ENCODE measurements around the gene EID1. TPM values are rescaled to one million over a fixed set of nuclear protein-coding genes. Genes with fewer than 3 reads are reported as not detected.

Gene EID1
- total RNA-seq = 10 to 100 TPM; 41.0 to 45.3 TPM
- polyA plus RNA-seq (2013, experiment 1 of 2) = 145 TPM
- polyA plus RNA-seq (2013, experiment 2 of 2) = 135 TPM
- 57.5 to 267 (median 143) reads per million in 172 experiments for total RNA-seq

- Histone ChIP-seq H3K4me3 (ENCODE audit: low read length) (peak within 1 kb of the TSS; percentile 92), H3K9me3 (ENCODE audit: control insufficient read depth in 1 of 2, insufficient read depth in 1 of 2, low read length in 2 of 2) (no peaks in the 10 kb centered on the region), H3K27me3 (ENCODE audit: control insufficient read depth in 1 of 2, insufficient read depth in 2 of 2, low read length in 2 of 2) (no peaks in the 10 kb centered on the region), H3K27ac (ENCODE audit: low read depth in 1 of 2, low read length in 2 of 2) (peak within 1 kb of the TSS; percentile 68 to 78), H3K36me3 (ENCODE audit: insufficient read depth, low read length) (no peaks in the 10 kb centered on the region), H3K4me1 (ENCODE audit: insufficient read depth, low read length) (peaks cover 7% of the 10 kb centered on the region)
- H3K4me1 Mint-ChIP-seq (ENCODE audit: low read depth) = peaks cover 23% of the 10 kb centered on the region
- DNase-seq = peak; percentile 84 to 98 (median 90)
- TF ChIP-seq, protein P1, sequence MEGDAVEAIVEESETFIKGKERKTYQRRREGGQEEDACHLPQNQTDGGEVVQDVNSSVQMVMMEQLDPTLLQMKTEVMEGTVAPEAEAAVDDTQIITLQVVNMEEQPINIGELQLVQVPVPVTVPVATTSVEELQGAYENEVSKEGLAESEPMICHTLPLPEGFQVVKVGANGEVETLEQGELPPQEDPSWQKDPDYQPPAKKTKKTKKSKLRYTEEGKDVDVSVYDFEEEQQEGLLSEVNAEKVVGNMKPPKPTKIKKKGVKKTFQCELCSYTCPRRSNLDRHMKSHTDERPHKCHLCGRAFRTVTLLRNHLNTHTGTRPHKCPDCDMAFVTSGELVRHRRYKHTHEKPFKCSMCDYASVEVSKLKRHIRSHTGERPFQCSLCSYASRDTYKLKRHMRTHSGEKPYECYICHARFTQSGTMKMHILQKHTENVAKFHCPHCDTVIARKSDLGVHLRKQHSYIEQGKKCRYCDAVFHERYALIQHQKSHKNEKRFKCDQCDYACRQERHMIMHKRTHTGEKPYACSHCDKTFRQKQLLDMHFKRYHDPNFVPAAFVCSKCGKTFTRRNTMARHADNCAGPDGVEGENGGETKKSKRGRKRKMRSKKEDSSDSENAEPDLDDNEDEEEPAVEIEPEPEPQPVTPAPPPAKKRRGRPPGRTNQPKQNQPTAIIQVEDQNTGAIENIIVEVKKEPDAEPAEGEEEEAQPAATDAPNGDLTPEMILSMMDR (IDR thresholded peaks at IDR 0.05) = no peak
- H3K36me3 Mint-ChIP-seq (ENCODE audit: low read depth) = peaks cover 12% of the 10 kb centered on the region
- peak; percentile 93 for ATAC-seq (ENCODE audit: poor library complexity)
- POLR2A ChIA-PET = interaction anchor here (0.7 to 2.3 kb wide), 22 partner anchors 11 to 1547 kb away, joined by 3 to 46 read pairs (median 4); partner anchors contain the start of genes CEP152, COPS2, DTWD1 and FAM227B
- peaks cover 25% of the 10 kb centered on the region for H3K27me3 Mint-ChIP-seq
- intact Hi-C loops (cut with DNase I, micrococcal nuclease) = loop anchor here (1.0 to 10.0 kb wide), 6 partner anchors 67 to 1807 kb away; partner anchors contain the start of genes CEP152 (in 2 of the 2), SECISBP2L (in 2 of the 2), COPS2 (in 1 of the 2) and DTWD1 (in 1 of the 2)
- CTCF ChIA-PET = interaction anchor here (0.6 to 2.4 kb wide), 4 partner anchors 16 to 543 kb away, joined by 3 to 15 read pairs (median 4); partner anchors contain the start of gene SECISBP2L
- peak within 1 kb of the TSS; percentile 94 for H3K4me3 Mint-ChIP-seq
- H3K9me3 Mint-ChIP-seq = peaks cover 9% of the 10 kb centered on the region
- H3K27ac Mint-ChIP-seq = peak within 1 kb of the TSS; percentile 95
Measured at GRCh38 chr15:48877630-48878595, at the start of gene EID1. Gene EID1 (plus strand): TSS chr15:48878134. CDS start chr15:48878177, 43 bp downstream.

- ChIA-PET POLR2A (no interaction called here), CTCF (no interaction called here)
- no peak overlapping the region for H3K4me3 ChIP-seq (ENCODE audit: low read length)
- intact Hi-C loops (cut with DNase I, micrococcal nuclease) = no loop called here
- no peak for ATAC-seq (ENCODE audit: poor library complexity)
- H3K36me3 ChIP-seq (ENCODE audit: insufficient read depth, low read length) = no peaks in the 10 kb centered on the region
- Mint-ChIP-seq H3K9me3 (peaks cover 6% of the 10 kb centered on the region), H3K36me3 (ENCODE audit: low read depth) (no peaks in the 10 kb centered on the region), H3K27me3 (peaks cover 17% of the 10 kb centered on the region), H3K4me3 (no peak overlapping the region), H3K4me1 (ENCODE audit: low read depth) (no peaks in the 10 kb centered on the region), H3K27ac (no peak overlapping the region)
- DNase-seq = no peak
- H3K9me3 ChIP-seq (ENCODE audit: control insufficient read depth in 1 of 2, insufficient read depth in 1 of 2, low read length in 2 of 2) = peaks cover 0 to 12% of the 10 kb centered on the region in 2 experiments
- TF ChIP-seq, protein P1 (IDR thresholded peaks at IDR 0.05) = no peak
- H3K27me3 ChIP-seq (ENCODE audit: control insufficient read depth in 1 of 2, insufficient read depth in 2 of 2, low read length in 2 of 2) = peaks cover 0 to under 1% of the 10 kb centered on the region in 2 experiments
- H3K27ac ChIP-seq (ENCODE audit: low read depth in 1 of 2, low read length in 2 of 2) = no peak overlapping the region
- no peaks in the 10 kb centered on the region for H3K4me1 ChIP-seq (ENCODE audit: insufficient read depth, low read length)
Measured at GRCh38 chr15:48828471-48828870, 49.5 kb upstream of the EID1 start.

- Mint-ChIP-seq H3K4me3 (no peak overlapping the region), H3K4me1 (ENCODE audit: low read depth) (no peaks in the 10 kb centered on the region), H3K27me3 (peaks cover 20% of the 10 kb centered on the region), H3K9me3 (peaks cover 6% of the 10 kb centered on the region), H3K27ac (no peak overlapping the region), H3K36me3 (ENCODE audit: low read depth) (no peaks in the 10 kb centered on the region)
- ATAC-seq (ENCODE audit: poor library complexity) (no peak), DNase-seq (no peak)
- Histone ChIP-seq H3K36me3 (ENCODE audit: insufficient read depth, low read length) (no peaks in the 10 kb centered on the region), H3K27me3 (ENCODE audit: control insufficient read depth in 1 of 2, insufficient read depth in 2 of 2, low read length in 2 of 2) (peaks cover 0 to 5% of the 10 kb centered on the region in 2 experiments), H3K4me3 (ENCODE audit: low read length) (no peak overlapping the region), H3K4me1 (ENCODE audit: insufficient read depth, low read length) (no peaks in the 10 kb centered on the region), H3K27ac (ENCODE audit: low read depth in 1 of 2, low read length in 2 of 2) (no peak overlapping the region), H3K9me3 (ENCODE audit: control insufficient read depth in 1 of 2, insufficient read depth in 1 of 2, low read length in 2 of 2) (peaks cover 0 to 12% of the 10 kb centered on the region in 2 experiments)
- ChIA-PET CTCF (no interaction called here), POLR2A (no interaction called here)
- intact Hi-C loops (cut with DNase I, micrococcal nuclease) = no loop called here
- TF ChIP-seq, protein P1 (IDR thresholded peaks at IDR 0.05) = no peak
Measured at GRCh38 chr15:48828906-48829305, 49.0 kb upstream of the EID1 start.

Measured in CD4-positive, alpha-beta T cell (primary cell).